ENCODE results near the gene CT45A1. TPM values are rescaled to one million over a fixed set of nuclear protein-coding genes. Genes with fewer than 3 reads are reported as not detected.
"Not testable (repeated sequence)": the region's sequence is repeated elsewhere in the genome, so short reads cannot be mapped to it uniquely, and the experiment has no call there.

Gene CT45A1
- not detected in 2 replicates for total RNA-seq (2022)
- not detected for Bru-seq, nascent RNA
- not detected for BruChase-seq, experiment 1, labeled RNA remaining after a 2-hour chase
- not detected for BruChase-seq, experiment 2, labeled RNA remaining after a 6-hour chase
- long read RNA-seq, result 0 reads

GRCh38 chrX:135713183-135713689 is at the start of gene CT45A1:
Gene CT45A1 (plus strand): TSS chrX:135713639. CDS start chrX:135718941, 5,302 bp downstream.
- H3K4me1 Mint-ChIP-seq (ENCODE audit: low read depth, unreplicated experiment); DNase-seq; H3K9me3 Mint-ChIP-seq (ENCODE audit: unreplicated experiment); H3K9me3 ChIP-seq; H3K36me3 ChIP-seq (ENCODE audit: control insufficient read depth, insufficient read depth, low read length); H3K36me3 Mint-ChIP-seq (ENCODE audit: insufficient read depth, unreplicated experiment); intact Hi-C loops (cut with micrococcal nuclease; ENCODE audit: unreplicated experiment); H3K4me1 ChIP-seq; H3K27me3 Mint-ChIP-seq (ENCODE audit: insufficient read depth, unreplicated experiment); H3K4me3 Mint-ChIP-seq (ENCODE audit: unreplicated experiment); CTCF ChIA-PET; H3K27ac Mint-ChIP-seq (ENCODE audit: unreplicated experiment); BruUV-seq (replicated peaks); POLR2A ChIA-PET; H3K4me3 ChIP-seq (ENCODE audit: low read depth, low read length); H3K27me3 ChIP-seq (replicated peaks; ENCODE audit: control insufficient read depth, insufficient read depth, low read length): not testable (repeated sequence)

- H3K9me3 Mint-ChIP-seq (ENCODE audit: unreplicated experiment); H3K36me3 ChIP-seq (ENCODE audit: control insufficient read depth, insufficient read depth, low read length); BruUV-seq (replicated peaks); H3K4me3 ChIP-seq (ENCODE audit: low read depth, low read length); H3K27ac Mint-ChIP-seq (ENCODE audit: unreplicated experiment); H3K4me3 Mint-ChIP-seq (ENCODE audit: unreplicated experiment); H3K4me1 Mint-ChIP-seq (ENCODE audit: low read depth, unreplicated experiment); H3K36me3 Mint-ChIP-seq (ENCODE audit: insufficient read depth, unreplicated experiment); CTCF ChIA-PET; H3K27me3 ChIP-seq (replicated peaks; ENCODE audit: control insufficient read depth, insufficient read depth, low read length); intact Hi-C loops (cut with micrococcal nuclease; ENCODE audit: unreplicated experiment); H3K9me3 ChIP-seq; POLR2A ChIA-PET; H3K27me3 Mint-ChIP-seq (ENCODE audit: insufficient read depth, unreplicated experiment); H3K4me1 ChIP-seq; DNase-seq: not testable (repeated sequence)
Observed at GRCh38 chrX:135672979-135673378, 40.5 kb upstream of the CT45A1 start.

- peak in 1 of 2 experiments; percentile 2 for DNase-seq
- no peak overlapping the region for H3K27ac Mint-ChIP-seq (ENCODE audit: unreplicated experiment)
Observed at GRCh38 chrX:135688137-135688536, 25.3 kb upstream of the CT45A1 start.

GRCh38 chrX:135695471-135695870 is 18.0 kb upstream of the CT45A1 start:
- ChIA-PET CTCF (no interaction called here), POLR2A (no interaction called here)
- Mint-ChIP-seq H3K9me3 (ENCODE audit: unreplicated experiment) (no peaks in the 10 kb centered on the region), H3K4me3 (ENCODE audit: unreplicated experiment) (no peak overlapping the region), H3K27me3 (ENCODE audit: insufficient read depth, unreplicated experiment) (peaks cover 6% of the 10 kb centered on the region), H3K36me3 (ENCODE audit: insufficient read depth, unreplicated experiment) (no peaks in the 10 kb centered on the region), H3K27ac (ENCODE audit: unreplicated experiment) (no peak overlapping the region), H3K4me1 (ENCODE audit: low read depth, unreplicated experiment) (no peaks in the 10 kb centered on the region)
- DNase-seq, result no peak
- no peaks in the 10 kb centered on the region for H3K36me3 ChIP-seq (ENCODE audit: control insufficient read depth, insufficient read depth, low read length)
- TF ChIP-seq CTCF (IDR thresholded peaks at IDR 0.05; ENCODE audit: insufficient read depth in 1 of 2, low read depth in 1 of 2, low read length in 1 of 2, severe bottlenecking in 1 of 2, unreplicated experiment in 1 of 2), result no peak
- H3K4me3 ChIP-seq (ENCODE audit: low read depth, low read length), result no peak overlapping the region
- no peaks in the 10 kb centered on the region for H3K4me1 ChIP-seq
- BruUV-seq (replicated peaks), result no TSS peak
- intact Hi-C loops (cut with micrococcal nuclease; ENCODE audit: unreplicated experiment), result no loop called here
- H3K9me3 ChIP-seq, result no peaks in the 10 kb centered on the region
- H3K27me3 ChIP-seq (replicated peaks; ENCODE audit: control insufficient read depth, insufficient read depth, low read length), result no peaks in the 10 kb centered on the region

More at GRCh38 chrX:135688137-135688536, 25.3 kb upstream of the CT45A1 start:
- no TSS peak for BruUV-seq (replicated peaks)
- Mint-ChIP-seq H3K9me3 (ENCODE audit: unreplicated experiment) (no peaks in the 10 kb centered on the region), H3K4me3 (ENCODE audit: unreplicated experiment) (no peak overlapping the region), H3K36me3 (ENCODE audit: insufficient read depth, unreplicated experiment) (no peaks in the 10 kb centered on the region), H3K27me3 (ENCODE audit: insufficient read depth, unreplicated experiment) (peaks cover 6% of the 10 kb centered on the region), H3K4me1 (ENCODE audit: low read depth, unreplicated experiment) (no peaks in the 10 kb centered on the region)
- ChIA-PET POLR2A (no interaction called here), CTCF (no interaction called here)
- intact Hi-C loops (cut with micrococcal nuclease; ENCODE audit: unreplicated experiment), result no loop called here
- Histone ChIP-seq H3K36me3 (ENCODE audit: control insufficient read depth, insufficient read depth, low read length) (no peaks in the 10 kb centered on the region), H3K27me3 (replicated peaks; ENCODE audit: control insufficient read depth, insufficient read depth, low read length) (no peaks in the 10 kb centered on the region), H3K4me3 (ENCODE audit: low read depth, low read length) (no peak overlapping the region), H3K9me3 (no peaks in the 10 kb centered on the region), H3K4me1 (no peaks in the 10 kb centered on the region)
- TF ChIP-seq CTCF (IDR thresholded peaks at IDR 0.05; ENCODE audit: insufficient read depth in 1 of 2, low read depth in 1 of 2, low read length in 1 of 2, severe bottlenecking in 1 of 2, unreplicated experiment in 1 of 2), result no peak

Data from Caco-2 (cell line).